ENCODE data around the gene ALG9.

GRCh38 chr11:111870113-111870512 lies 1.3 kb downstream of the ALG9 start:
- no peak for TF ChIP-seq EP300 (IDR thresholded peaks at IDR 0.05)
- TF ChIP-seq, protein P1, sequence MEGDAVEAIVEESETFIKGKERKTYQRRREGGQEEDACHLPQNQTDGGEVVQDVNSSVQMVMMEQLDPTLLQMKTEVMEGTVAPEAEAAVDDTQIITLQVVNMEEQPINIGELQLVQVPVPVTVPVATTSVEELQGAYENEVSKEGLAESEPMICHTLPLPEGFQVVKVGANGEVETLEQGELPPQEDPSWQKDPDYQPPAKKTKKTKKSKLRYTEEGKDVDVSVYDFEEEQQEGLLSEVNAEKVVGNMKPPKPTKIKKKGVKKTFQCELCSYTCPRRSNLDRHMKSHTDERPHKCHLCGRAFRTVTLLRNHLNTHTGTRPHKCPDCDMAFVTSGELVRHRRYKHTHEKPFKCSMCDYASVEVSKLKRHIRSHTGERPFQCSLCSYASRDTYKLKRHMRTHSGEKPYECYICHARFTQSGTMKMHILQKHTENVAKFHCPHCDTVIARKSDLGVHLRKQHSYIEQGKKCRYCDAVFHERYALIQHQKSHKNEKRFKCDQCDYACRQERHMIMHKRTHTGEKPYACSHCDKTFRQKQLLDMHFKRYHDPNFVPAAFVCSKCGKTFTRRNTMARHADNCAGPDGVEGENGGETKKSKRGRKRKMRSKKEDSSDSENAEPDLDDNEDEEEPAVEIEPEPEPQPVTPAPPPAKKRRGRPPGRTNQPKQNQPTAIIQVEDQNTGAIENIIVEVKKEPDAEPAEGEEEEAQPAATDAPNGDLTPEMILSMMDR (IDR thresholded peaks at IDR 0.05), result no peak
